ENCODE measurements around the gene PRPF38B. TPM values are rescaled to one million over a fixed set of nuclear protein-coding genes. Genes with fewer than 3 reads are reported as not detected.

The PRPF38B gene
- total and polyA plus RNA-seq, 9 of the 15 experiments (the other 6 are each of a cell fraction or from before 2014, with no cell fraction given): 25.3 to 85.5 (median 66.4) TPM

- Histone ChIP-seq H3K79me2 (ENCODE audit: control insufficient read depth, insufficient read depth, low read length) (no peaks in the 10 kb centered on the region), H2AFZ (ENCODE audit: low read depth, low read length) (no peak overlapping the region), H3K27me3 (ENCODE audit: control insufficient read depth in 2 of 2, insufficient read depth in 2 of 2, low read length in 2 of 2) (peaks cover 19 to 21% of the 10 kb centered on the region in 2 experiments; a peak in 4 of 5 replicates), H3K9ac (ENCODE audit: insufficient read depth in 1 of 2, low read depth in 2 of 2, low read length in 2 of 2) (no peak overlapping the region), H3K4me3 (no peak overlapping the region), H3K27ac (ENCODE audit: extremely low read depth, low read depth, low read length) (no peak overlapping the region), H4K20me1 (replicated peaks; ENCODE audit: control insufficient read depth, insufficient read depth, low read length) (no peaks in the 10 kb centered on the region), H3K4me1 (replicated peaks in 1 of 2; ENCODE audit: control insufficient read depth in 2 of 2, insufficient read depth in 2 of 2, low read length in 2 of 2) (peaks cover 0 to 10% of the 10 kb centered on the region in 2 experiments; a peak in 3 of 5 replicates), H3K9me1 (ENCODE audit: control insufficient read depth, insufficient read depth, low read length) (no peaks in the 10 kb centered on the region), H3K9me3 (replicated peaks; ENCODE audit: control insufficient read depth, insufficient read depth, low read depth, low read length) (no peaks in the 10 kb centered on the region), H3K4me2 (ENCODE audit: insufficient read depth, low read length) (no peak overlapping the region), H3K36me3 (ENCODE audit: control insufficient read depth, insufficient read depth, low read length) (no peaks in the 10 kb centered on the region)
- DNase-seq (ENCODE audit: extremely low read depth in 1 of 4, low spot score in 3 of 4) (no peak), FAIRE-seq (no peak), ATAC-seq (no peak)
- ChIA-PET CTCF (ENCODE audit: low intra/inter-chr PET ratio) (no interaction called here), POLR2A (interaction anchor here (0.5 to 1.5 kb wide), 4 partner anchors 9 to 784 kb away, joined by 3 to 10 read pairs (median 4); partner anchors contain the start of gene TMEM167B)
- BruUV-seq (replicated peaks): no TSS peak
- intact Hi-C loops (cut with micrococcal nuclease): no loop called here
- in situ Hi-C loops (cut with MboI): no loop called here
- WGBS (ENCODE audit: insufficient coverage, low coverage, missing lambda C conversion rate): 24% methylated on average over 6 of the region's 6 CpGs
- TF ChIP-seq KAT7 (CRISPR knock-in tag; IDR thresholded peaks at IDR 0.05; ENCODE audit: borderline replicate concordance) (no peak), ZFP91 (CRISPR knock-in tag; IDR thresholded peaks at IDR 0.05) (no peak), ZNF232 (CRISPR knock-in tag; IDR thresholded peaks at IDR 0.05) (no peak), SRSF7 (optimal IDR thresholded peaks at IDR 0.05; ENCODE audit: low read depth, low read length) (no peak), HDAC8 (tag; IDR thresholded peaks at IDR 0.05) (no peak)
Measured at GRCh38 chr1:108718927-108719655, 27.0 kb downstream of the PRPF38B start.

Data from K562 (cell line).